Measurements from ENCODE around the gene ANXA1.

DNA sequence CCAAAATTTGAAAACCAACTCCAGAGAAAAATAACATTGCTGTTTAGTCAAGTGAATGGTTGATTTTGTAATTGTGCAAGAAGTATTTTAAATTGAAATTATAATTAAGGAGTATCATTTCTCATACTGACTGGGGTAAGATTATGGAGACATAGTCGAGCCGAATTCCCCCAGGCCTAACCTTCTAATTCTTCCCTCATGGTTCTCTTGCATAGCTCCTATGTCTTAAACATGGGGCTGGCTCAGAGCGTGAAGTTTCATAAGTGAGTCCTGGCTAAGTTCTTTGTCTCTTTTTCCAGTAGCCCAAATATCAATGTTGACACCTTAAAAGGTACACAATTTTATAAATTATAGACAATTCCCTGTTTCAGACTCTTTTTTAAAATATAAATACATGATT lies 46.7 kb upstream of the ANXA1 start:
- no peak for TF ChIP-seq POLR2AphosphoS5 (IDR thresholded peaks at IDR 0.05; ENCODE audit: insufficient read depth in 1 of 2, low read depth in 1 of 2)
- no peak for TF ChIP-seq CTCF (IDR thresholded peaks at IDR 0.05)
